H1 (cell line): ENCODE data around the gene VMO1.

Experiments used
- CEBPB ChIP-seq: IDR thresholded peaks from 2 replicates; pipeline ENCODE4 v1.6.1; 2012; ENCODE audit warnings: low read depth, low read length
- EP300 ChIP-seq, 2 experiments: IDR thresholded peaks; 1 replicate in 1 of 2; 2 replicates in 1 of 2; pipeline ENCODE4 v1.6.1; 2011 to 2012; ENCODE audit warnings: low read depth in 2 of 2, low read length in 2 of 2, mild to moderate bottlenecking in 2 of 2, borderline replicate concordance in 1 of 2, inconsistent platforms in 1 of 2, moderate library complexity in 1 of 2
- EZH2 ChIP-seq: fragments of 200-600 bp; sonication (generic); IDR thresholded peaks from 2 replicates; pipeline ENCODE4 v1.7.1; 2012; ENCODE audit warnings: low read depth, mild to moderate bottlenecking, moderate library complexity, low read length, inconsistent platforms; ENCODE audit not compliant: severe bottlenecking
- FOSL1 ChIP-seq: IDR thresholded peaks from 2 replicates; pipeline ENCODE4 v1.6.1; 2011; ENCODE audit warnings: mild to moderate bottlenecking, low read depth, low read length, moderate library complexity; ENCODE audit not compliant: insufficient read depth
- HDAC2 ChIP-seq, 2 experiments: fragments of 300-600 bp in 1 of 2; sonication (generic) in 1 of 2; IDR thresholded peaks; 2 replicates each; pipeline ENCODE4 v1.6.1; 2011 to 2012; ENCODE audit warnings: low read depth in 2 of 2, low read length in 2 of 2, mild to moderate bottlenecking in 2 of 2, moderate library complexity in 2 of 2, borderline replicate concordance in 1 of 2, inconsistent platforms in 1 of 2
- JUND ChIP-seq: IDR thresholded peaks from 2 replicates; pipeline ENCODE4 v1.6.1; 2011; ENCODE audit warnings: mild to moderate bottlenecking, improper control_type of control experiment, low read length
- MAX ChIP-seq: IDR thresholded peaks from 2 replicates; pipeline ENCODE4 v1.6.1; 2012; ENCODE audit warnings: inconsistent platforms
- NANOG ChIP-seq: IDR thresholded peaks from 2 replicates; pipeline ENCODE4 v1.6.1; 2011; ENCODE audit warnings: low read length, low read depth, mild to moderate bottlenecking, inconsistent platforms; ENCODE audit not compliant: insufficient read depth, poor library complexity, severe bottlenecking
- POLR2A ChIP-seq, 2 experiments: IDR thresholded peaks; 1 replicate in 1 of 2; 2 replicates in 1 of 2; pipeline ENCODE4 v1.6.1; 2011; ENCODE audit warnings: low read depth in 2 of 2, low read length in 2 of 2, mild to moderate bottlenecking in 2 of 2; ENCODE audit errors: control extremely low read depth in 1 of 2
- POU5F1 ChIP-seq: IDR thresholded peaks from 2 replicates; pipeline ENCODE4 v1.6.1; 2011; ENCODE audit warnings: low read depth, mild to moderate bottlenecking, low read length, moderate library complexity
- SP1 ChIP-seq: IDR thresholded peaks from 2 replicates; pipeline ENCODE4 v1.6.1; 2011; ENCODE audit warnings: low read depth, low read length
- ZNF274 ChIP-seq: IDR thresholded peaks from 2 replicates; pipeline ENCODE4 v1.7.0; 2012; ENCODE audit warnings: low read length, borderline replicate concordance; ENCODE audit errors: extremely low read depth
- TF ChIP-seq, protein P1 (sequence below), 3 experiments: IDR thresholded peaks; 1 replicate in 2 of 3; 2 replicates in 1 of 3; pipeline versions ENCODE4 v1.5.1 to v1.6.1; 2011; ENCODE audit warnings: low read length in 3 of 3, mild to moderate bottlenecking in 3 of 3, inconsistent platforms in 2 of 3, low read depth in 1 of 3, moderate library complexity in 1 of 3; ENCODE audit not compliant: insufficient read depth in 1 of 3; ENCODE audit errors: control extremely low read depth in 1 of 3

DNA sequence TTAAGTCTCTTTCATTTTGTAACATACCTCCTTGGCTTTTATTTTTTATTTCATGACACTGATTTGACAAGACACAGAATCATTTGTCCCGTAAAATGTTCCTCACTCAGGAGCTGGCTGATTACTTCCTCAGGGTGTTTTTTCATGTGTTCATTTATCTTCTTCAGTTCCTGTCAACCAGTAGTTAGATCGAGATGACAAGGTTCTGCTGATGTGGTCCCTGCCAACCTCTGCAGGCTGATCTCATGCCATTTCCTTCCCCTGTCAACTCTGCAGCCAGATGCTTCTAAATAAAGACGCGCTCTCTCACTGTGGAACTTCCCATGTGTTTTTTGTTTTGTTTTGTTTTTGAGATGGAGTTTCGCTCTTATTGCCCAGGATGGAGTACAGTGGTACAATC, 38.3 kb downstream of the VMO1 start:
- TF ChIP-seq SP1 (no peak), POLR2A (IDR thresholded peaks at IDR 0.05; ENCODE audit: control extremely low read depth in 1 of 2, low read depth in 2 of 2, low read length in 2 of 2) (no peak), HDAC2 (IDR thresholded peaks at IDR 0.05; ENCODE audit: borderline replicate concordance in 1 of 2, low read depth in 2 of 2, low read length in 2 of 2) (no peak), ZNF274 (no peak), EZH2 (no peak), FOSL1 (no peak), EP300 (IDR thresholded peaks at IDR 0.05; ENCODE audit: borderline replicate concordance in 1 of 2, low read depth in 2 of 2, low read length in 2 of 2) (no peak), CEBPB (no peak), MAX (no peak), POU5F1 (no peak), JUND (no peak), NANOG (no peak)
- TF ChIP-seq, protein P1, sequence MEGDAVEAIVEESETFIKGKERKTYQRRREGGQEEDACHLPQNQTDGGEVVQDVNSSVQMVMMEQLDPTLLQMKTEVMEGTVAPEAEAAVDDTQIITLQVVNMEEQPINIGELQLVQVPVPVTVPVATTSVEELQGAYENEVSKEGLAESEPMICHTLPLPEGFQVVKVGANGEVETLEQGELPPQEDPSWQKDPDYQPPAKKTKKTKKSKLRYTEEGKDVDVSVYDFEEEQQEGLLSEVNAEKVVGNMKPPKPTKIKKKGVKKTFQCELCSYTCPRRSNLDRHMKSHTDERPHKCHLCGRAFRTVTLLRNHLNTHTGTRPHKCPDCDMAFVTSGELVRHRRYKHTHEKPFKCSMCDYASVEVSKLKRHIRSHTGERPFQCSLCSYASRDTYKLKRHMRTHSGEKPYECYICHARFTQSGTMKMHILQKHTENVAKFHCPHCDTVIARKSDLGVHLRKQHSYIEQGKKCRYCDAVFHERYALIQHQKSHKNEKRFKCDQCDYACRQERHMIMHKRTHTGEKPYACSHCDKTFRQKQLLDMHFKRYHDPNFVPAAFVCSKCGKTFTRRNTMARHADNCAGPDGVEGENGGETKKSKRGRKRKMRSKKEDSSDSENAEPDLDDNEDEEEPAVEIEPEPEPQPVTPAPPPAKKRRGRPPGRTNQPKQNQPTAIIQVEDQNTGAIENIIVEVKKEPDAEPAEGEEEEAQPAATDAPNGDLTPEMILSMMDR (IDR thresholded peaks at IDR 0.05; ENCODE audit: control extremely low read depth in 1 of 3, insufficient read depth in 1 of 3, low read depth in 1 of 3, low read length in 3 of 3): no peak
